HG03025 (cell line): Measurements from ENCODE around the gene ENOPH1.
"Not testable (repeated sequence)": the region's sequence is repeated elsewhere in the genome, so short reads cannot be mapped to it uniquely, and the experiment has no call there.

ENCODE experiments used
- ATAC-seq: cut with Tn5 transposase; IDR thresholded peaks from one replicate; pipeline ENCODE4 v1.9.1; 2021; ENCODE audit warnings: mild to moderate bottlenecking, moderate library complexity; ENCODE audit not compliant: unreplicated experiment, low FRiP score

Gene ENOPH1

GRCh38 chr4:82463221-82463620 lies 32.8 kb downstream of the ENOPH1 start:
- no peak for ATAC-seq

GRCh38 chr4:82467471-82467870 lies 37.1 kb downstream of the ENOPH1 start:
- ATAC-seq = no peak

DNA sequence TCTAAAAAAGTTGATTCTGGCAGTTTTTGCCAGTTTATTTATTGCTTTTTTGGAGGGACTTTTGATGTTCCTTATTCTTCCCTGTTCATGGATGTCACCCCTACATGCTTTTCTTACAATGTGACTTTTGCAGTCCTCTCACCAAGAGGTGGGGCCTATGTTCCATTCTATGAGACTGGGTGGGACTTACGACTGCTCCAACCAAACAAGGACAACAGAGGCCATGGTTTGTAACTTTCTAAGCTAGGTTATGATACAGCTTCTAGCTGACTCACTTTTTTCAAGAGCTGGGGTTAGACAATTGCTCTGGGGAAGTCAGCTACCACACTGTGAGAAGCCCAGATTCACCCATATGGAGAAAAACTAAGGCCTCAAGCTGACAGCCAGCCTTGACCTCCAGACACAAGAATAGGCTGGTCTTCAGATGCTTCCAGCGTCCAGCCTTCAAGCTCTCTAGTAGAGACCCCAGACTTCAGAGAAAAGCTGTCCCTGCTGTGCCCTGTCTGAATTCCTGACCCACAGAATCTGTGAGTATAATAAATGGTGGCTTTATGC lies 39.5 kb downstream of the ENOPH1 start:
- ATAC-seq = no peak

GRCh38 chr4:82473080-82473479 lies 42.7 kb downstream of the ENOPH1 start:
- ATAC-seq = not testable (repeated sequence)

DNA sequence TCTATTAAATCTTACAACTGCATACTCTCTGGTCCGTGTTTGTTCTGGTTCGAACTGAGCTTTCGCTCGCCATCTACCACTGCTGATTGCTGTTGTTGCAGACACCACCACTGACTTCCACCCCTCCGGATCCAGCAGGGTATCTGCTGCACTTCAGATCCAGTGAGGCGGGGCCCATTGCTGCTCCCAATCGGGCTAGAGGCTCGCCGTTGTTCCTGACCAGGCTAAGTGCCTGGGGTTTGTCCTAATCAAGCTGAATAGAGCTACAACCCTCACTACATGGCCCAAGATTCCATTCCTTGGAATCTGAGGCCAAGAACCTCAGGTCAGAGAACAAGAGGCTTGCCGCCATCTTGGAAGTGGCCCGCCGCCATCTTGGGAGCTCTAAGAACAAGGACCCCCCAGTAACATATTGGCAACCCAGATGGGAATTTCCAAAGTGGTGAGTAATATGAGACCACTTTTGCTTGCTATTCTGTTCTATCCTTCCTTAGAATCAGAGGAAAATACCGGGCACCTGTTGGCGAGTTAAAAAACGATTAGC lies 43.3 kb downstream of the ENOPH1 start:
- no peak for ATAC-seq

DNA sequence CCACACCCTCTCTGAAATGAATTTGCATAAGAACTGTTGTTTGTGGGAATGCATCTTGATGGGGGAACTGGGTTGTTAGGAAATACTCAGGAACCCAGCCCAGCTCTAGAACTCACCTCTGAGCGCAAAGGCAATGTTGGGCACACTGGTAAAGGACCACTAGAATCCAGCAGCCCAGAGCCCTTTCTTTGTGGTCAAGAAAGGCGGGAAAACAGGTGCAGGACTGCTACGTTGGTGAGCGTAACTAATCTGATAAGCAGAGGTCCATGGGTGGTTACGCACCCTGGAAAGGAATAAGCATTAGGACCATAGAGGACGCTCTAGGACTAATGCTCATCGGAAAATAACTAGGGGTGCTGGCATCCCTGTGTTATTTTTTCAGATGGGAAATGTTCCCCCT lies 45.5 kb downstream of the ENOPH1 start:
- ATAC-seq = not testable (repeated sequence)

GRCh38 chr4:82477469-82477868 lies 47.1 kb downstream of the ENOPH1 start:
- ATAC-seq = not testable (repeated sequence)

- no peak for ATAC-seq
Observed at GRCh38 chr4:82479562-82479961, 49.2 kb downstream of the ENOPH1 start.

- no peak for ATAC-seq
Observed at GRCh38 chr4:82480771-82481505, 50.5 kb downstream of the ENOPH1 start.

- ATAC-seq = no peak
Observed at GRCh38 chr4:82481506-82481840, 51.1 kb downstream of the ENOPH1 start.

DNA sequence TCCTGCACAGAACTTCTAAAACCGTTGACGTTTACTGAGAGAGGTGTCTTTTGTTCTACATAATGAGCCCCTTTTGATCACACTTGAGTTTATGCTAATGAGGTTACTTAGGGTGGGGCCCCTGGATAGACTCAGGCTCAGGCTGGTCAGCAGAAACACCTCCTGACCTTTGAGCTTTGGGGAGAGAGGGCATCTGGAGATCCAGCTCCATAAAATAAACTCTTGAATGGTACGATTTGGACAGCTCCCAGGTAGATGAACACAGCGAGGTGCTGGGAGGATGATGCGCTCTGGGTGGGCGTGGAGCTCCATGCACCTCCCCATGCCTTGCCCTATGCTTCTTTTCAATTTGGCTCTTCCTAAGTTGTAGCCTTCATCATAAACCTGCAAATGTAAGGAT lies 52.0 kb downstream of the ENOPH1 start:
- no peak for ATAC-seq

DNA sequence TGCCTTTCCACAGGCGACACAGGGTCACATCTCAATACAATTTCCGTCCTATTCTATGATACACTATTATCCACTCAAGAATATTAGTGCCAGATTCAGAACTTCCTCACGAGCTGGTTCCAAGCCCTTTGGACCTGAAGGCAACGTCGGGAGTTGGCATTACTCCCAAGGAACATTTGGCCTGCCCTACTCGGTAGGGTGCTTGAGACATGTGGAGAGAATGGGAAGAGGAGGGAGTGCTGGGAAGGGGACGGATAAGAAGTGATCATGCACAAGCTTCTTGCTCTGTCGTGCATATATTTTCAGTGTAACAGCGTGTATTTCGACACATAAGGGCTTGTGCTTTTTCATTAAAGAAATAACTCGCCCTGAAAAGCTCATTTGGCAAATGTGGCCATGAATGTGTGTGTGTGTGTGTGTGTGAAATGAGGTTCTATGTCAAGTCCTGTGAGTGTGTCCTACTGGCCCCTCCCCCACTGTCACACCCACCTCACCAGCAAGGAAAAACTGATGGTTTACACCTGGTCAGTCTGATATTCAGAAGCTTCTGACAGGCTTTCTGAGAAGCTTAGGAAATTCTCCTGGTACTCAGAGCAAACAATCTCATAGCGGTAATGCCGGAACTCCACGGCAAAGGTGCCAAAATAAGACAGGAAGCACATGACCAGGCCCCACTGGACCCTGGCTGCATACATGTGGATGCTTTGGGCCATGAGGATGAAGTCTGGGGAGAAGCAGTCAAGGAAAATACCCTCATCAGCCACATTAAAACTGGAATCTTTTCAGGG lies 54.8 kb downstream of the ENOPH1 start:
- no peak for ATAC-seq

- ATAC-seq = no peak
Observed at GRCh38 chr4:82489076-82489475, 58.7 kb downstream of the ENOPH1 start.

DNA sequence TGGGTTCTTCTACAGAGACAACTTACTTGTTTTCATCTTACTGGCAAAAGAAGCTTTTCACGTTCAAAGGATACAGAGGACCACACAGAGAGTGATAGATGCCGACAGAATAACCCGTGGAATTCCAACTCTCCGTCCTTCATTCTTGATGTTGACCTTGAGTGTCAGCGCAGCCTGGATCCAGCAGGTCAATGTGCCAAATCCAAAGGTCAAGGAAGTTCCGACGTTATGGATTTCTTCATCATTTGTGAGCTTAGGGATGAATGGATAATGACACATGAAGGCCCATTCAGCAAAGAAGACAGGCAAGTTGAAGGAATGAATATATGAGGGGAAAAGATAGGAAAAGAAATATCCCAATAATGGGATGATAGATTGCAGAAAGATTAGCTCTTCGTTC lies 59.6 kb downstream of the ENOPH1 start:
- ATAC-seq = no peak

GRCh38 chr4:82491251-82491960 lies 61.0 kb downstream of the ENOPH1 start:
- ATAC-seq = no peak

- no peak for ATAC-seq
Observed at GRCh38 chr4:82493721-82494425, 63.5 kb downstream of the ENOPH1 start.

GRCh38 chr4:82495666-82496065 lies 65.3 kb downstream of the ENOPH1 start:
- no peak for ATAC-seq

- no peak for ATAC-seq
Observed at GRCh38 chr4:82496349-82496748, 66.0 kb downstream of the ENOPH1 start.

- ATAC-seq = no peak
Observed at GRCh38 chr4:82499738-82500434, 69.5 kb downstream of the ENOPH1 start.
